Activated CD4-positive, alpha-beta memory T cell treated with anti-CD3 and anti-CD28 coated beads, Interleukin-2, amount 10 ng/mL, durations not matched to agents 7 days and 5 days (primary cell): Measurements from ENCODE around the gene NEUROG2. TPM values are rescaled to one million over a fixed set of nuclear protein-coding genes. Genes with fewer than 3 reads are reported as not detected.

ENCODE experiments used
- CTCF ChIA-PET: fragments of 350-600 bp; sonication (Branson Sonifier 250); formaldehyde crosslinking; loops from one replicate; lab custom pipeline; 2021; ENCODE audit warnings: antibody characterized with exemption, inconsistent platforms; lab: Charles Lee
- POLR2A ChIA-PET: fragments of 350-600 bp; sonication (Branson Sonifier 250); formaldehyde crosslinking; loops from one replicate; lab custom pipeline; 2021; ENCODE audit warnings: antibody characterized with exemption; lab: Charles Lee
- DNase-seq: peaks from one replicate; pipeline ENCODE4 v3.0.0-alpha.2; 2020
- H3K27ac Mint-ChIP-seq: one replicate; pipeline ENCODE4 v1.8.0; 2021; ENCODE audit warnings: mild to moderate bottlenecking, mixed read lengths
- H3K27me3 Mint-ChIP-seq: one replicate; pipeline ENCODE4 v1.8.0; 2021; ENCODE audit warnings: mixed read lengths
- H3K36me3 Mint-ChIP-seq: one replicate; pipeline ENCODE4 v1.8.0; 2021; ENCODE audit warnings: low read depth, mixed read lengths
- H3K4me1 Mint-ChIP-seq: one replicate; pipeline ENCODE4 v1.8.0; 2021; ENCODE audit warnings: mixed read lengths
- H3K4me3 Mint-ChIP-seq: one replicate; pipeline ENCODE4 v1.8.0; 2021; ENCODE audit warnings: mild to moderate bottlenecking, mixed read lengths
- H3K9me3 Mint-ChIP-seq: one replicate; pipeline ENCODE4 v1.8.0; 2021; ENCODE audit warnings: mixed read lengths
- total RNA-seq, 2 experiments: library from RNA; stranded (reverse); gene quantifications; one replicate each; pipeline ENCODE4 v1.2.3, GENCODE V29; 2021

NEUROG2 gene
- total RNA-seq, 2 experiments from 2014 or later: not detected

DNA sequence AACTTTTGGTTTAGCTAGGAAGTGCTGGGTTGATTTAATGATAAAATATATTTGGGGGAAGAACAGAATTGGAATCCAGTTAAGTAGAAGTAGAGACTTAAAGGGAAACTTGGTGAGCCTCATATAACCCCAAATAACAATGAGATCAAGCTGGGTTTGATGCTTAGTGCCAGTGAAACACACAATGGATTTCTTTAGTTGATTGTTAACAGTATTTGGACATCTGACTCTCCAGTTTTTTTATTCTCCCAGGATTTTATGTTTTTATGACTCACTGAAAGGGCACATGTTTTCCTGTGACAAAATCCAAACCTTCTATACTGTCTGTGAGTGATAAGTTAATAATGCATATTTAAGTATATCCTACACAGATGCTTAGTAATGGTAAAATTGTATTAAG, 2.7 kb upstream of the NEUROG2 start:
- no peak overlapping the region for H3K27ac Mint-ChIP-seq
- H3K9me3 Mint-ChIP-seq: no peaks in the 10 kb centered on the region
- H3K4me1 Mint-ChIP-seq: peaks cover 71% of the 10 kb centered on the region
- CTCF ChIA-PET: no interaction called here
- H3K27me3 Mint-ChIP-seq: peaks cover 92% of the 10 kb centered on the region
- no peak overlapping the region for H3K4me3 Mint-ChIP-seq
- POLR2A ChIA-PET: interaction anchor here (0.6 kb wide), 1 partner anchor 20 kb away, joined by 3 read pairs; no protein-coding TSS in a partner anchor
- H3K36me3 Mint-ChIP-seq: no peaks in the 10 kb centered on the region
- no peak for DNase-seq

DNA sequence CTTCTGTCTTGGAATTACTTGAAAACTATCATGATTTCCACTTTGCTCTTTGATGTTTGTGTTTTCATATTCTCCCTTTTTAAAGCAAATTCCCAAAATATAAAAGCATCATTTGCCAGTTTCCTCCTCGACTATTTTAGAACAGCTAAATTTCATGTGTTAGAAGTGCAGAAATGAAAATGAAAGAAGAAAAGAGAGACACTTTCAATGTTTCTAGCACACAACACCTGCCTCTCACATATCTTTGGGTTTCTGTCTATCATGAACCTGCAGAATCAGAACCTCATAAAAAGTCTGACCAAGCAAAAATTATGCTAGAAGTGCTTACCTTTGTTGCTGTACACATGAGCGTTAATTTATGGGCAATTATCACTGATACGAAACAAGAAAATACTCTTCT, 1.9 kb upstream of the NEUROG2 start:
- H3K4me3 Mint-ChIP-seq: peak overlapping the region; percentile 62
- no peaks in the 10 kb centered on the region for H3K9me3 Mint-ChIP-seq
- no peaks in the 10 kb centered on the region for H3K36me3 Mint-ChIP-seq
- no peak for DNase-seq
- H3K4me1 Mint-ChIP-seq: peaks cover 67% of the 10 kb centered on the region
- H3K27ac Mint-ChIP-seq: no peak overlapping the region
- peaks cover 92% of the 10 kb centered on the region for H3K27me3 Mint-ChIP-seq
- ChIA-PET CTCF (interaction anchor here (1.5 kb wide), 1 partner anchor 191 kb away, joined by 6 read pairs; no protein-coding TSS in a partner anchor), POLR2A (no interaction called here)

DNA sequence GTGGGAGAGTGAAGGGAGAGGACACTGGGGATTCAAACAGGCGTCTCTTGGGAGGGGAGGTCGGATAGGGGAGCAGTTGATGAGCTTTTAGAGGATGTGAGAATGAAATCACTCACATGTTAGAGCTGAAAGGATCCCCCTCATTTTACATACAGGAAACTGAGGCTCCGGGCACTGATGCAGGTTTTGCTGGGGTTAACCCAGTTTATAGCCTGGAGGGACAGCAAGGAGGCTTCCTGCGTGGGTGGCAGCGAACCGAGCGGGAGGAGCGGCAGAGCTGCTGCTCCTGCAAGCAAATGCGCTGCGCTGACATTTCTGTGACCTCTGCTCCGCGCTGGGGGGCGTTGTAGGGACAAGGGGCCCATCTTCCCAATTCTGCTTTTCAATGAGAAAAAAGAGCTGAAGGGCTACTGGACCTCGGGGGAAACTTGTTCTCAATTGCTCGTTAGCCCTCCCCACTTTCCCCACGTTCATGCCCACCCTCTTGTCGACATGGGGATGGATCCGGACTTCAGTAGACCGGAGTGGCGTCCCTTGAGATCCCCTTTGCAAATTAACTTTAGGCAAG, 1.2 kb upstream of the NEUROG2 start:
- POLR2A ChIA-PET: interaction anchor here (0.8 to 1.1 kb wide), 2 partner anchors 230 to 233 kb away, joined by 3 to 4 read pairs; no protein-coding TSS in a partner anchor
- H3K9me3 Mint-ChIP-seq: no peaks in the 10 kb centered on the region
- no peak overlapping the region for H3K27ac Mint-ChIP-seq
- H3K27me3 Mint-ChIP-seq: peaks cover 93% of the 10 kb centered on the region
- peaks cover 63% of the 10 kb centered on the region for H3K4me1 Mint-ChIP-seq
- no peaks in the 10 kb centered on the region for H3K36me3 Mint-ChIP-seq
- CTCF ChIA-PET: interaction anchor here (1.0 to 1.5 kb wide), 2 partner anchors 67 to 190 kb away, joined by 3 to 6 read pairs; no protein-coding TSS in a partner anchor
- DNase-seq: no peak
- peak overlapping the region; percentile 62 for H3K4me3 Mint-ChIP-seq

DNA sequence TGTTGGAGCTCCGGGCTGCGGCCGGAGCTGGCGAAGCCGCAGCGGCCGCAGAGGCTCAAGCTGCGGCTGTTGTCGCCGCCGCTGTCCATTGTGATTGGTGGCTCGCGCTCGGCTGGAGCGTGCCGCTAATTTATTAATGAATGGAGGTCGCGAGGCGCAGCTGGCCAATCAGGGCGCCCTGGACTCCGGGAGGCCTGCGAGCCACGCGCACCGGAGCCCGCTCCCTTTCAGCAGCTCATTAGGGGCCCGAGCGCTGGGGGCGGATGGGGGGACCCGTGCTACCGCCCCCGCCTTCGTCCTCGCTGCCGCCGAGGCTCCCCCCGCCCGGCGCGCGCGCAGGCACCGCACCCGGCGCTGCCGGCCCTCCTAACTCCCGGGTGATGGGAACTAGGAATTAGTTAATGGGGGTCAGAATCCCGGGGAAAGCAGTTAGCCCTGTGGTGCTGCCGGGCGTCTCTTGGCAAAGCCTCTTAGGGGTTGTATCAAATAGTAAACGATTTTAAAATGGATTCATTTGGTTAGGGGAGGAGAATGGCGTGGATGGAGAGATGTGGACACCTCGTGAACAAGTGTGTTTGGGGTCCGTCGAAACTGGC, 589 bp upstream of the NEUROG2 start:
- POLR2A ChIA-PET: interaction anchor here (0.8 to 1.2 kb wide), 5 partner anchors 8 to 242 kb away, joined by 3 to 4 read pairs (median 3); partner anchors contain the start of gene TIFA
- no peak for DNase-seq
- Mint-ChIP-seq H3K4me1 (peaks cover 62% of the 10 kb centered on the region), H3K27me3 (peaks cover 93% of the 10 kb centered on the region), H3K9me3 (no peaks in the 10 kb centered on the region), H3K4me3 (peak overlapping the region; percentile 85), H3K27ac (no peak overlapping the region), H3K36me3 (peaks cover 2% of the 10 kb centered on the region)
- CTCF ChIA-PET: interaction anchor here (0.6 to 2.4 kb wide), 6 partner anchors 8 to 280 kb away, joined by 3 to 10 read pairs (median 5); no protein-coding TSS in a partner anchor

DNA sequence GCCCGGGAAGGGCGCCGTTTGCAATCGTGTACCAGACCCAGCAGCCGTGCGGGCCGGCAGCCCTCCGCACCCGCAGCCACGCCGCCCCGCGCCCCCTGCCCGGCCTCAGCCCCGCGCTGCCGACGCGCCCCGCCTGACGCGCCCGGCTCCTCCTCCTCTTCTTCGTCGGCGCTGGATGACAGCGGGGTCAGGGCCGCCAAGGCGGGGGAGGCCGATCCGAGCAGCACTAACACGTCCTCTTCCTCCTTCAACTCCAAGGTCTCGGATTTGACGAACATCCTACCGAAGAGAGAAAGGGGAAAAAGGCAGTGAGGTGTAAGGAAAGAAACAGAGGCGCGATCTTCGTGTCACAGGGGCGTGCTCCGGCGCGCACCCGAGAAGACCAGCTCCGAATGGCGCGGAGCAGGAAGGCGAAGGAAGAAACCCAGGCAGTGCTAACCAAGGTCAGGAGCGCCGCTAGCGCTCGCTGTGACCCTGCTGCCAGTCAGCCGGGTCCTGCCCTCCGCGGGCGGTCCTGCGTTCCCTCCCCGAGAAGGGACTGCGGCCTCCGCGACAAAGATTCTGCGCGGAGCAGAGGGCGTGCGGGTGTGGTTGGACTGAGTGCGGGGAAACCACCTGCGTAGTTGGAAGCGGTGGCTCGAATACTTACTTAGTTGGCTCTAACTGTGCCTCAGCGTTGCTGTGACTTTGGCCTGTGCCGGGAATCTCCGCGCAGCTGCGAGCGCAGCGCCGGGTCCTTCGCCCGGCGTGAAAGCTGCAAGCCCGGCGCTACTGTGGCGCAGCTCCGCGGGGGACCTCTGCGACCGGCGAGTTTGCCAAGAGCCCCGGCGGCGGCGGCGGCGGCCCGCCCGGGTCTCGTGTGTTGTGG, 548 bp downstream of the NEUROG2 start:
- CTCF ChIA-PET: interaction anchor here (2.4 kb wide), 1 partner anchor 9 kb away, joined by 10 read pairs; no protein-coding TSS in a partner anchor
- Mint-ChIP-seq H3K27ac (peak overlapping the region; percentile 47), H3K36me3 (peaks cover 7% of the 10 kb centered on the region), H3K27me3 (peaks cover 90% of the 10 kb centered on the region), H3K4me1 (peaks cover 64% of the 10 kb centered on the region), H3K4me3 (peak overlapping the region; percentile 85), H3K9me3 (no peaks in the 10 kb centered on the region)
- DNase-seq: peak; percentile 47
- POLR2A ChIA-PET: interaction anchor here (0.9 to 1.2 kb wide), 3 partner anchors 9 to 241 kb away, joined by 3 to 4 read pairs (median 3); partner anchors contain the start of gene TIFA

DNA sequence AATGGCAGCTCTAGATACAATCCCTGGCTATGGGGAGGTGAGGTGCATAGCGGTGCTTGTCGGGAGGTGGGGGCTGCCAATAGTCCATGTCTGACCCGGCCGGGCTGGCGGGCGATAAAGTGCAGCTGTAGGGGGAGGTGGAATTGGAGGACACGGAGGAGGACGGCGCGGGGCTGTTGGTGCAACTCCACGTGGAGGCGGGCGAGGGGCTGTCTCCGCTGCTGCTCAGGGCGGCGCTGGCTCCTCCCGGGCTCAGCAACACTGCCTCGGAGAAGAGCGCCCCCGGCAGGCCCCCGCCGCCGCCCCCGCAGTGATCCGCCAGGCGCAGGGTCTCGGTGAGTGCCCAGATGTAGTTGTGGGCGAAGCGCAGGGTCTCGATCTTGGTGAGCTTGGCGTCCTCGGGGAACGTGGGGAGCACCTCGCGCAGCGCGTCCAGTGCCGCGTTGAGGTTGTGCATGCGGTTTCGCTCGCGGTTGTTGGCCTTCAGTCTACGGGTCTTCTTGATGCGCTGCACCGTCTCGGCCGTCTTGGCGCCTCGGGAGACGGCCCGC, 1.3 kb downstream of the NEUROG2 start:
- DNase-seq: no peak
- H3K27me3 Mint-ChIP-seq: peaks cover 89% of the 10 kb centered on the region
- H3K36me3 Mint-ChIP-seq: peaks cover 7% of the 10 kb centered on the region
- no peak overlapping the region for H3K27ac Mint-ChIP-seq
- H3K9me3 Mint-ChIP-seq: no peaks in the 10 kb centered on the region
- ChIA-PET POLR2A (no interaction called here), CTCF (interaction anchor here (2.4 kb wide), 1 partner anchor 10 kb away, joined by 10 read pairs; no protein-coding TSS in a partner anchor)
- peak overlapping the region; percentile 85 for H3K4me3 Mint-ChIP-seq
- peaks cover 62% of the 10 kb centered on the region for H3K4me1 Mint-ChIP-seq

DNA sequence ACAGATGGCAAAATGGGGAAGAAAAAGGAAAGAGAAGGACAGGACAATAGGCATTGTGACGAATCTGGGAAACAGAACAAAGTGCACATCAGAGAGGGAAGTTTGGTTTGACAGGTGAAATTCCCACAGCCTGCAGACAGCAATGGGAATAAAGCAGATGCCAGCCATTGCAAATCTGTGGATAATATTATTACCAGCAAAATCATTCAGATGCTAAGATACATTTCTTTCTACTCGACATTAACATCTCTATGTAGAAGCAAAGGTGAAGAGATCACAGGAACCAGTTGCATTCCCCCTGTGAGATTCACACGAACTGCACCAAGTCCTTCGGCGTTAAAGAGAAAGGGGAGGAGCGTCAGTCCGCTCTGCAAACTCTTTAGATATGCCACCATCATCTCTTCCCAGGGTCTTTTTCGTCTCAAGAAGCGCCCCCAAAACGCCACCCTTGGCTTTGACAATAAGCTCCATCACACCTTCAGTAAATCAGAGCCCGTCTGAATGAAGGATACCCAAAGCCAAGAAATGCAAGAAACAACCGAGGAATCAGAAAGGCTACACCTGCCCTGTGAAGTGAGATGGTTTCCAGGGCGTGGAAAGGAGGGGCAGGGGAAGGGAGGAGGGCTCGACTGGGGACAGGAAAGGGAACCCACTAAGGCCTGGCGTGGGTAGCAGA, 1.9 kb downstream of the NEUROG2 start:
- peaks cover 89% of the 10 kb centered on the region for H3K27me3 Mint-ChIP-seq
- peaks cover 67% of the 10 kb centered on the region for H3K4me1 Mint-ChIP-seq
- no peak for DNase-seq
- ChIA-PET POLR2A (no interaction called here), CTCF (interaction anchor here (2.4 kb wide), 1 partner anchor 10 kb away, joined by 10 read pairs; no protein-coding TSS in a partner anchor)
- H3K9me3 Mint-ChIP-seq: no peaks in the 10 kb centered on the region
- peak overlapping the region; percentile 85 for H3K4me3 Mint-ChIP-seq
- H3K27ac Mint-ChIP-seq: no peak overlapping the region
- peaks cover 7% of the 10 kb centered on the region for H3K36me3 Mint-ChIP-seq

DNA sequence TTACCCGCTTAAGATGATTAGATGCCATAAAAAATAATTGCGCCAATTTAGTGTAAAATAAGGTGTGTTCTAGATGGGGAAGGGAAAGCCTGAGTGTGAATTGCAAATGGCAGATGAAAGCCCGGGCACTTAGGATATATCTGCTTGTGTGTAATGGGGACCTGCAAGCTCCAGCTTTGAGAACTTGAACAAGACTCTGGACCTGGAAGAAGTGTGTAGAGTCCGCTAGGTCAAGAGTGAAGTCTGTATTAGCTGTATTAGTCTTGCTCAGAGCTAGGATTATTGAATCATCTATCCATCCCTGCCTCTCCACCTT, 4.2 kb downstream of the NEUROG2 start:
- Mint-ChIP-seq H3K27me3 (peaks cover 84% of the 10 kb centered on the region), H3K27ac (no peak overlapping the region), H3K36me3 (peaks cover 7% of the 10 kb centered on the region), H3K4me1 (peaks cover 51% of the 10 kb centered on the region), H3K4me3 (no peak overlapping the region), H3K9me3 (no peaks in the 10 kb centered on the region)
- ChIA-PET CTCF (interaction anchor here (1.9 to 2.5 kb wide), 2 partner anchors 11 to 13 kb away, joined by 8 to 9 read pairs; no protein-coding TSS in a partner anchor), POLR2A (interaction anchor here (0.8 kb wide), 1 partner anchor 226 kb away, joined by 3 read pairs; the partner anchor contains the start of gene TIFA)
- no peak for DNase-seq

DNA sequence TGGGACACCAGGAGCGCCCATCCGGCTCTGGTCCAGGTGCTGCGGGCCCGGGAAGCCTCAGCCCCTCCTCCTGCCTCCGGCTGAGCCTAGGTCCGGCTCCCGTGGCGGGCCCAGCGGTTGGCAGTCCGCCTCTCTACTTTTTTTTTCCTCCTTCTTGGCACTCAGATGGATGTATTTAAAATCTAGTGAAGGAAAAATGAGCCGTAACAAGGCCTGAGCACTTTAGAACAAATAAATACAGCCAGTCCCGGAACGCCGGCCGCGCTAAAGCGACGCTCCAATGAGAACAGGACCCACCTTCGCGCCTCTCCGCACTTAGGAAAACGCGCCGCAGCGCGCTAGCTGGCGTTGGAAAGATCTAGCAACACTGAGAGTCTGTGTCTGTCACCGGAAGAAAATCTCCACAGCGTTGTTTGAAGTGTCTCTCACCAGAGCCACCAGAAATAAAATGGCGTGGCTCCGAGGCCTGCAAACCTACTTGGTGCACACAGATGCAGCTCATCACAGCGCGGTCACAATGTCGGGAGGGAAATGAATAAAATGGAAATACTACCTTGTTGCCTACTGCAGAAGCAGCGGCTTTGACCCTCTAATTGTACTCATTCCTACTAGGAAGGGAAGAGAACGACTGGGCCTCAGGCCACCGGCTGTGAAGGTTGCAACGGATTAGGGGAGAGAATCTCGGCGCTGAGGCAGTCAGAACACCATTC, 4.7 kb downstream of the NEUROG2 start:
- H3K27ac Mint-ChIP-seq: no peak overlapping the region
- H3K9me3 Mint-ChIP-seq: no peaks in the 10 kb centered on the region
- H3K4me3 Mint-ChIP-seq: peak overlapping the region; percentile 0
- H3K27me3 Mint-ChIP-seq: peaks cover 85% of the 10 kb centered on the region
- DNase-seq: no peak
- ChIA-PET POLR2A (no interaction called here), CTCF (interaction anchor here (1.9 to 3.6 kb wide), 3 partner anchors 11 to 14 kb away, joined by 8 to 31 read pairs (median 9); no protein-coding TSS in a partner anchor)
- peaks cover 7% of the 10 kb centered on the region for H3K36me3 Mint-ChIP-seq
- H3K4me1 Mint-ChIP-seq: peaks cover 48% of the 10 kb centered on the region

DNA sequence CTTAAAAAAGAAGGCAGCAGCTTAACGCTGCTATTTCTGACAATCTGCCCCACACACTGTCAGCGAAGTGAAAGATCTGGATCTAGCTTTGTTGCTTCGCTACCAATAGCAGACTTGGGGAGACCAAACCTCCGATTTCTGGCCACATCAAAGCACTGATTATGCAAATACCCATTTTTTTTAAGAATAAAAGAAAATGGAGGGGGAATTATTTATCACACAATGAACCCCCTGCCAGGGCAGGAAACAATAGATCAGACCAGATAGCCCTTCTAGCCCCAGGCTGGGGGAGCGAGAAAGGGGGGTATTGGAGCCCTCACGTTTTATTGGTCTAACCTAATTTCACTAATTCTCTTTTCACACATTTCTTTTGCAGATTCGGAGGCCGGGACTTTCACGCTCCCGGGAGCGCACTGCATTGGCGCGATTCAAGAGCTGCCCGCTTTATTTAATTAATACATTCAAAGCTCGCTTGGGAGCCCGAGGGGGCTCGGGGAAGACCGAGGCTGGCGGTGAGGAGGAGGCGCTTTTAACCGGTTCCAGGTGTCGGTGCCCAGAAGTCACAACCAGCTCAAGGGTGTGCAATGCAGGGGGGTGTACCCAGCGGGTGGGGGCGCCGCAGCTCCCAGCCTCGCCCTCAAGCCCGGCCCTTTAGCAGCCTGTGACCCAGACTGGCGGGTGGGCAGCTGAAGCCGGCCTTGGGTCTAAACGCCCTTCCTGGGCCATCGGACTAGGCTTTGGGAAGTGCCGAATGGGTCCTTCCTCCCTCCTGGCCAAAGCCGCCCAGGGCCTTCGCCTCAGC, 5.5 kb downstream of the NEUROG2 start:
- peak overlapping the region; percentile 16 for H3K4me3 Mint-ChIP-seq

More for the DNA sequence above, 5.5 kb downstream of the NEUROG2 start:
- Mint-ChIP-seq H3K9me3 (no peaks in the 10 kb centered on the region), H3K36me3 (peaks cover 7% of the 10 kb centered on the region), H3K4me1 (peaks cover 44% of the 10 kb centered on the region), H3K27me3 (peaks cover 81% of the 10 kb centered on the region), H3K27ac (no peak overlapping the region)
- DNase-seq: no peak
- POLR2A ChIA-PET: interaction anchor here (1.7 kb wide), 1 partner anchor 11 kb away, joined by 4 read pairs; no protein-coding TSS in a partner anchor
- CTCF ChIA-PET: interaction anchor here (3.6 kb wide), 1 partner anchor 11 kb away, joined by 31 read pairs; no protein-coding TSS in a partner anchor
